HG03558 (cell line): Measurements from ENCODE around the gene MAP7D1.

ENCODE experiments used
- ATAC-seq: cut with Tn5 transposase; IDR thresholded peaks from one replicate; pipeline ENCODE4 v1.9.1; 2021; ENCODE audit warnings: moderate number of reproducible peaks; ENCODE audit not compliant: unreplicated experiment; ENCODE audit errors: extremely low read depth

The MAP7D1 gene

DNA sequence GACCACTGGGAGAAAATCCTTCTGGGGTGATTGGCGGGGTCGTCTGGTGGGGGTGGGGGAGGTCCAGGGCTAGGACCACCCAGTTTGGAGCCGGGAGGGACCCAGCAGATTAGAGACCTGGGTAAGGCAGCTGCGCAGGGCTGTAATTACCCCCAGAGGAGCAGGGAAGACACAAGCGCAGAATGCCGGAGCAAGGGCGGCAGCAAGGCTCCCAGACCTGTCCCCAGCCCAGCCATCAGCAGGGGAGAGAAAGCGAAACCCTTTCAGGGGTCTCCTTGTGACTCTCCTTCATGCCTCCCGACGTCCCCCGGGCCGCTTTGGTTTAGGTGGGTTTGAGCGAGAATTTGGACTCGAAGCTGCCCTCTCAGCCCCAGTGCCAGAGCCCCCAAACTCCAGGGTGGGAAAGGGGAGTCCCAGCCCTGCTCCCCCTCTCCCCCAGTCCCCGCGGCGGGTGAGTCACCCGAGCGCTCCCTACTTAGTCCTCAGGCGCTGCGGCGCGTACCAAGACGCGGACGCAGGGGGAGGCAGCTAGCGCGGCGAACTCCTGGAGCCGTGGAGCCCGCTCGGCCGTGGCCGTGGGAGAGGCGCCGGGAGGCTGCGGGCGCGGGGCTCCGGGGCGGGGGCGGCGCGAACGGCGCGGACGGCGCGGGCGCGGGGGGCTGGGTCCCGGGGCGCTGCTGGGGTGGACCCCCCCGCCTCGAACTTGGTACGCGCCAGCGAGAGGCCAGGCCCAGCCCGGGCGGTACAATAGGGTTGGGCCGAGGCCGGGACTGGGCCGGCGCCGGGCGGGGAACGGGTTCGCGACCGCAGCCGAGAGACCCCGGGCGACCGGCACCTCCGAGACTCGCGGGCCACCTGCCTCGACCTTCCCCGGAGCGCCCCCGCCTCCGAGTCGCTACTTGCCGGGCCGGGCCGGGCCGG is at the start of gene MAP7D1:
Gene MAP7D1 (plus strand): TSS at position 753 of the 921 bp plus-strand sequence. CDS start 258 bp downstream, outside the sequence.
- no peak for ATAC-seq

DNA sequence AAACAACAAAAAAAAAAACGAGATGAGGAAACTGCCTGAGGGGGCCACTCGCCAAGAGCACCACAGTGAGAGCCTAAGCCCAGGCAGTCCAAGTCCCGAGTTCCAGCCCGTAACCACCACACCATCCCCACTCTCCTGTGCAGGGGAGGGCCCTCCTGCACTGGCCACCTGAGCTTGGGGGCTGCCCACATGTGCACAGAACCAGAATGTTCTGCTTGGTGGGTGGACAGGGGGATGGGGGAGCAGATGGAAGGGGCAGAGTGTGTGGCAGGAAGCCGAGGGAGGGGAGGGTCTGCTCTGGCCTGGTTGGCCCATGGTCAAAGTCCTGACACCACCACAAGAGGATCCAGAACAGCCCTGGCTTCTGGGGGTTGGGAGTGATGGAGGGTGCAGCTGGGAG is 49.7 kb upstream of the MAP7D1 start:
- ATAC-seq, result no peak

DNA sequence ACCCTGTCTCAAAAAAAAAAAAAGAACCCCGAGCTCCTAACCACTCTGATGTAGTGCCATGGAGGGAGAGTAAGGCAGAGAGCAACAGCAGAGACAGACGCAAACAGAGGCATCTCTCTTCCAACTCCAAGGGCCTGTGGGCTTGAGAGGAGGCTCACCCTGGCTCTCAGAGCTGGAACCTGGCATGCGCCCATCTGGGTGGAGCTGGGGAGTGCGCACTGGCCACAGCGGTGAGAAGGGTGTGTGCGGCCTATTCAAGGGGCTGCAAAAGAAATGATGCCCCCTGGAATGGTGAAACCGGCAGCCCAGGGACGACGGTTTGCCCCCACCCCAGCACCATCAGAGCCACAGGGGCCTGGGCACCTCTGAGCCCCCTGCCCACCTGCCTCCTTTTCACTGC is 48.6 kb upstream of the MAP7D1 start:
- no peak for ATAC-seq

- ATAC-seq, result no peak
Measured at GRCh38 chr1:36108314-36108713, 47.6 kb upstream of the MAP7D1 start.

- no peak for ATAC-seq
Measured at GRCh38 chr1:36109041-36109679, 46.8 kb upstream of the MAP7D1 start.

DNA sequence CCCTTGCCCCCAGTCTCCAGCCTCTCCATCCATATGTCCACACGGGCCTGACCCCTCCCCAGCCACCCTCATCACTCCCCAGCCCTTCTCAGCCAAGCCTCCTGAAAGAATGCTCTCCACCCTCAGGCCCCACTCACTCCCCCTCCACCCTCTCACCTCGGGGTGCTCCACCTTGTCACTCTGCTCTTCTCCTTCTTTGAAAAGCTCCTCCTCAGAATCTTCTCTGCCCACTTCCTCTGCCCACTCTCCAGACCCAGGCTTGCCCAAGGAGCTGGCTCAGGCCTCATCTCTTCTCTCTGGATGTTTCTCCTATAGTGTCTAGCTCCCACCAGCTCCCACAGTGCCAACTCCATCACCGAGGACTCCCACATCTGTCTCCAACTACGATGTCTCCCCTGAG is 44.8 kb upstream of the MAP7D1 start:
- ATAC-seq, result no peak

GRCh38 chr1:36112823-36113222 is 43.1 kb upstream of the MAP7D1 start:
- no peak for ATAC-seq

DNA sequence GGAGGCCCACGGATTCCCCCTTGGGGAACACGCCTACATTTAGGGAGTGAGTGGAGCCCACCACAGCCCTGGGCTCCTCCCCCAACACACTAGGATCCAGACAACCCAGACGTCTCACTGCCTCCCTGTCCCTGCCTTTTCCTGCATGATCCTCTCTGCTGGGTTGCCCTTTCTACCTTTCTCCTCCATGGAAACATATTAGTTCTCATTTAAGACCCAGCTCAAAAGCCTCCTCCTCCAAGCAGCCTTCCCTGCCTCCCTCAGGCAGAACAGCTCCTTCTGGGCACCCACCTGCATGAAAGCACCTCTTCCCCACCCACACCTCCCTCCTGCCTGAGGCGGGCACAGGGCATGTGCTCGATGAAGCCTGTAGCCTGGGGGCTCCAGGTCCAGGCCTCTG is 41.6 kb upstream of the MAP7D1 start:
- no peak for ATAC-seq

DNA sequence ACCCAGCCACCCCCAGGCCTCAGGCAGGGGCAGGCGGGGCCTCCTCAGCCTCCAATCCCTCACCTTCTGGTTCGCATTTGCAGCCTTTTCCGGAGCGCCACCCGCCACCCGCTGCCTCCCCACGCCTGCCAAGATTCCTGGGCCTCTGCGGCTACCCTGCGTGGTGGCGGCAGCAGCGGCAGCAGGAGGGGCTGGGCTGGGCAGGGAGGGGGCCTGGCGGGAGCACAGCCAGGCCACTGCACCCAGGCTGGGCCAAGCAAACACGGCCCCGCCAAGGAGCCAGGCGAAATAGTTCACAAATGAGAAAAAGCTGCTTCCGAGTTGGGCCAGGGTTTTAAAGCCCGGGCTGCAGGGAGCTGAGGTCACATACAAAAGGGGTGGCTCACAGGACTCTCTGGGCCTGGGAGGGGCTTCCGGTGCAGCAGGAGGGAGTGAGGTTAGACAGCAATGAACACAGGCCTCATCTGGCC is 40.7 kb upstream of the MAP7D1 start:
- no peak for ATAC-seq

- no peak for ATAC-seq
Measured at GRCh38 chr1:36115931-36116330, 40.0 kb upstream of the MAP7D1 start.

DNA sequence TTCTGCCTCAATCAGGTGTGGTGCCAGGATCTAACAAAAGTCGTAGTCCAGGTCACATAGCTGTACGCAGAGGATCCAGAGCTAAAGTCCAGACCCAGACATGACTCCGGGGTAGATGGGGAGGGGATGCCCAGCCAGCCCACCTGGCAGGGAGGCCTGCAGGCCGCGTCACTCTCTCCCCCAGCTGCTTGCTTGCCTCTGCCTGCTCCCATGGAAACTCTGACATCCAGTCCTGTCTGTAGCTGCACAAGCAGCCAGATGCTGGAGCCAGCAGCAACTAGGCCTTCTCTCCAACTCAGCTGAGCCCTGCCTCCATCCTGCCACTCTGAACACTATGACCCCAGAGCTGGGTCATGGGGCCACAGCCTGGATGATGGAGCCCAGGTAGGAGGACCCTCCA is 39.1 kb upstream of the MAP7D1 start:
- no peak for ATAC-seq

DNA sequence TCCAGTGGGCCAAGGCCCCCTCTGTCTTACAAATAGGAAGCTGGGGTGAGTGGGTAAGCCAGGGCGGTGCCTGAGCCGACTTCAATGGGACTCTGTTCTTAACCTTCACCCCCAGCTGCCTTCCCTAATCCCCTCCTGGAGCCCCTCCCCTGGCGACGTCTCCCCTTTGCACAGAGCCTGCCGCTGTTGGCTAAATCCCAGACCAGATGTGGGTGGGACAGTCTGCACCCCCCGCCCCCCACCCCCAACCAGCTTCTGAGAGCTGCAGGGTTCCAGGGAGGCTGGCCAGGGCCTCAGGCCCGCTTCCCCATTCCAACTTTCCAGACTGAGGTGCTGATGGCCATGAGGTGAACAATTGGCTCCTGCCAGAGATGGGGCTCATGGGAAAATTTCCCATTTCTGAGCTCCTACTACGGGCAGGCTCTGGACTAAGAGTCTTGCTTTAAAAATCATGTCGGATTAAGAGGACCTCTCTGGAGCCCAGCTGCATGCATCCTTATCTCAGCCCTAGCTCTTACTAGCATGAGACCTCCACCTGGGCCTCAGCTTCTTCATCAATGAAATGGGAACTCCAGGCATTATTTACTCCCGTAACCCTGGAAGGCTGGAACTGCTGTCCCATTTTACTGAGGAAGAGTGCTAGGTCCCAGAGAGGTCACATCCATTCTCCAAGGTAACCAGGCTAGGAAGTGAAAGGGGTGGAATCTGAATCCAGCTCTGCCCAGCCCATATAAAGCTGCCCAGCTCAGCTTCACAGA is 37.3 kb upstream of the MAP7D1 start:
- ATAC-seq, result no peak

GRCh38 chr1:36119456-36119855 is 36.5 kb upstream of the MAP7D1 start:
- no peak for ATAC-seq

DNA sequence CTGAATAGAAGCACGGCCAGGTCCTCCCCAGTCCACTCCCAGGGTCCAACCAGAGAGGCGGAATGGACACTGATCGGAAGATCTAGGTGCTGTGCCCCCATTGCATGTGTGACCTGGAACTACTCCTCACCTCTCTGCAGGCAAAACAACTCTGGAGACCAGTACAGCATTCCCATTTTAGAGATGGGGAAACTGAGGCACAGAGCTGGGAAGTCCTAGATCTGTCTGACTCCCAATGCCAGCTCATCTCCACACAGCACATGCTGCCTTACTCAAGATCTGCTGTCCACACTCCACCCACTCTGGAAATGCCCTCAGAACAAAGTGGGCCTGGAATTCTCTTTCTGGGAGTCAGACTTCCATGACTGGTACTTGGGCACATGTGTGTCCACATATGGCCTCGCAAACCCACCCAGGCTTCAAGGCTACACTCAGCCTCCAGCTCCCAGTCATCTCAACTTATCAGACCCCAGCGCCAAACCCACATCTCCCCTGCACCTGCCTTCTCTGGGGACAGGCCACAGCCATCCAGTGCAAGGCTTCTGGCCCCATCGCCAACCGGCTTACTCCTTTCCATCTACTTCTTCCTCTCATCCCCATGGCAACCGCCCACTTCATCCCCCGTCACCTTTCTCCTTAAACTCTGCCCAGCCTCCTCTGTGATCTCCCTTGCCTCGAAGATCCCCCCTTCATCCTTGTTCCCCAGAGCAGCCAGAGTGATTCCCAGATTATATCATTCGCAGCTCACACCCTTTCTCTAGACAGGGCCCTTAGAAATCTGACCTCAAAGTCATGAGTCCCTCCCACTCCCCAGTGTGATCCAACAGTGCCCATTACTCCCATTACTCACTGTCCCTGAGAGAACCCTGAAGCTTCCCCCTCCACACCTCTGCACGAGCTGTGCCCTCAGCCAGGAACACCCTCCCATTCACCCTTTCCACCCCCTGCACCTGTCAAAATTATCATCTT is 33.6 kb upstream of the MAP7D1 start:
- no peak for ATAC-seq

DNA sequence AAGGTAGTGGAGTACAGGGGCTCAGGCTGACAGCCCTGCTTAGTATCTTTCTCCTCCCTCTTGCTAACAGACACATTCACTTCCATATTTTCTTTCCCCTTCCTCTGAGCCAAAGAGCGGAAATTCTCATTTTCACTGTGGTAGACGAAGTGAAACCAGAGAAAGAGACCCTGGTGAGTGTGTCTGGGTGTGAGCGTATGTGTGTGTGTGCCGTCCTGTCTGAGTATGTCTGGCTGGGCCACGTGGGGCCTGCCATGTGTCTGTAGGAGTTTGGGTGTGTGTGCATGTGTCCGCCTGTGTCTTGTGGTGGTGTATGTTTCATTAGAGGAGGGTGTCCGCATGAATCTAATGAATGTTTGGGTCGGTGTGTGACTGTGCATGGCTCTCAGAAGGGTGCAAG is 32.6 kb upstream of the MAP7D1 start:
- ATAC-seq, result no peak

GRCh38 chr1:36124404-36125128 is 31.4 kb upstream of the MAP7D1 start:
- ATAC-seq, result no peak

GRCh38 chr1:36125129-36125991 is 30.6 kb upstream of the MAP7D1 start, which contains the start of gene COL8A2:
Gene COL8A2, minus strand, starts transcription at chr1:36125222. Its CDS starts 24,980 bp downstream, at chr1:36100242.
- ATAC-seq, result no peak
